Measurements from ENCODE around the gene CALML6.

CALML6 gene

DNA sequence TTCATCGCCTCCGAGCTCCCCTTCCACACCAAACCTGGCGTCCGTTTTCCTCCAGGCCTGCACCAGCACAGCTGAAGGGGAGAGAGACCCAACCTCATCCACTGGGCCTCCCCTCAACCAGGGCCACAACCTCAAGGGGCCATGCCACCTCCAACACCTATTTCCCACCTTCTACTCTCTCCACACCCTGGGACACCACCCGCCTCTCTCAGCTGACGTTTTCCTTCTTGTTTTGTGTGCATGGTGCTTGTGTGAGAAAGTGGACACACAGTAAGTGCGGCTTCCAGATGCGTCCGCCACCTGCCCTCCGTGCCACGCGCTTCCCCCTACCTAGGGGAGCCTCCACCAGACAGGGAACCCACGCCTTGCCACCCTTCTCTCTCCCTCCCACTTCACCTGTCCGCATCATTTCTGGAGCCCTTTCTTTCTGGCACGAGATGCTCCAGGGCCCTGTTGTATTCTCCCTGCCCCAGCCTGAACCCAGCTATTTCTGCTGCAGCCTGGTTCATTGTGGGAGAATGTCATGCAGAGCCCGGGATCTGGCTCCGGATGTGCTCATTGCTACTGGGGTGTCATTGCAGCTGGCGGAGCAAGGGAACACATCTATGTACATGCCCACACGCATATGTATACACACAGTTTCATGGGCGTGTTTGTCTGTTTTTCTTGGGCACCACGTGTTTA is 22.8 kb upstream of the CALML6 start:
- DNase-seq (ENCODE audit: low read depth) = peak; percentile 20
- H3K4me3 ChIP-seq (ENCODE audit: low read length) = peak overlapping the region; percentile 74
- TF ChIP-seq CTCF (conservative IDR thresholded peaks at IDR 0.05; ENCODE audit: low read length) = no peak

DNA sequence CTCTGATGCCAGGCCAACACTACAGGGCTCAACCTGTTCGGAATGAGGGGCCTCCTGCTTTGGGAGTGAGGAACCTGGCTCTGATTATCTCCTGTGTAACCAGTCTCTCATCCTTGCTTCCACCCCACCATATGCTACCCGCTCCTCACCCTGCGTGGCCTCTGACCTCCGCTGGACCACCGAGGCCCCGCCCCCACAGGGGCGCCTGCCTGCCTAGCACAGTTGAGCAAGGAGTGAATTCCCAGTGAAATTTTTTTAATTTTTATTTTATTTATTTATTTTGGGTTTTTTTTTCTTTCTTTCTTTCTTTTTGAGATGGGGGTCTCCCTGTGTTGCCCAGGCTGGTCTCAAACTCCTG is 22.3 kb upstream of the CALML6 start:
- DNase-seq (ENCODE audit: low read depth) = no peak
- peak overlapping the region; percentile 74 for H3K4me3 ChIP-seq (ENCODE audit: low read length)
- TF ChIP-seq CTCF (conservative IDR thresholded peaks at IDR 0.05; ENCODE audit: low read length) = no peak

- H3K4me3 ChIP-seq (ENCODE audit: low read length) = no peak overlapping the region
- no peak for DNase-seq (ENCODE audit: low read depth)
- no peak for TF ChIP-seq CTCF (conservative IDR thresholded peaks at IDR 0.05; ENCODE audit: low read length)
These were observed 21.6 kb upstream of the CALML6 start for GRCh38 chr1:1893291-1893985.

DNA sequence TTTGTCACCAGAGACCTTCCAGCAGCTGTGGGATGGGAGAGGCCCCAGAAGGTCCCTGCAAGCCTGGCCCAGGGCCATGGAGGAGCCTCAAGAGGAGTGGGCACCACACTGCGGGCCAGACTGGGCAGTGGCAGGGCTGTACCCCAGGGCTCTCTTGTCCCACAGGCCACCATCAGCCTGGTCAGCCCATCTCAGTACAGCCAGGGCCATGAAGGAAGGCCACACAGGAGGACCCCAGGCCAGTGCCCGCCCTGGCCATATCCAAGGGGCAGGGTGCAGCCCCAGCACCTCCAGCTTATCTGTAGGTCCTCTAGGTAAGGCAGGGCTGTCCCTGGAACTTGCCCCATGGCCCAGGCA is 21.1 kb upstream of the CALML6 start:
- TF ChIP-seq CTCF (conservative IDR thresholded peaks at IDR 0.05; ENCODE audit: low read length) = no peak
- DNase-seq (ENCODE audit: low read depth) = no peak
- H3K4me3 ChIP-seq (ENCODE audit: low read length) = no peak overlapping the region

- TF ChIP-seq CTCF (conservative IDR thresholded peaks at IDR 0.05; ENCODE audit: low read length) = no peak
- H3K4me3 ChIP-seq (ENCODE audit: low read length) = no peak overlapping the region
- DNase-seq (ENCODE audit: low read depth) = no peak
These were observed 20.6 kb upstream of the CALML6 start for GRCh38 chr1:1894354-1895059.

DNA sequence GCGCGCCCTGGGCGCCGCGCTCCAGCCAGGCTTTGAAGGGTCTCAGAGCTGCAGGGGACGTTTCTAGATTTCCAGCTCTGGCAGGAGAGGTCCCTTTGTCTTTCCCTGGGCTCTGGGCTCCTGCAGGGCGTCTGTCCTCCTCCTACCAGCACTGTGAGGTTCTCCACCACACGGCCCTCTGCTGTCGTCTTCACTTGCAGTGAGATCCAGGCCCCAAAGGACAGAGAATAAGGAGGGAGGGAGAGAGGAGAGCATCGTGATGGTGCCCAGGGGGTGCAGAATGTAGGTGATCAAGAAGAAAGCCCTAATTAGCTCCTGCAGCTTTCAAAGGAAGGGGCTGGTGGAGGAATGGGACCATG is 20.0 kb upstream of the CALML6 start:
- no peak overlapping the region for H3K4me3 ChIP-seq (ENCODE audit: low read length)
- no peak for TF ChIP-seq CTCF (conservative IDR thresholded peaks at IDR 0.05; ENCODE audit: low read length)
- no peak for DNase-seq (ENCODE audit: low read depth)

Data from AG10803 (cell line).